ENCODE data around the gene REEP3. TPM values are rescaled to one million over a fixed set of nuclear protein-coding genes. Genes with fewer than 3 reads are reported as not detected.

The REEP3 gene
- total RNA-seq, 2 donors from 2014 or later, result 30.7 to 33.0 TPM

DNA sequence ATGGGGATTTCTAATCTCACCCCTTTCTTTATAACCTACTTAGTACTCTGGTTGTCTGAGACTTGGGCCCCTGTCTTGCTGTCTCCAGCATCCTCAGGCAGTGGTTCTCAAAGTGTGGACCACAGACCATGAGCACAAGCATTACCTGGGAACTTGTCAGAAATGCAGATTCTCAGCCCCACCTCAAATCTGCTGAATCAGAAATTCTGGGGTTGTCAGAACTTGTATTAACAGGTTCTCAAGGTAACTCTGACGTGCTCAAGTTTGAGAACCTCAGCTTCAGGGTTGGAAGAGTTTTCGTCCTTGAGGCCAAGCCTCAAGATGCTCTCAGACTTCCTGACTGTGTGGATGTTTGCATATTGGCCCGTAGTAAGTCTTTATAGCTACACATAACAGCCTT, 97.4 kb downstream of the REEP3 start:
- H3K36me3 Mint-ChIP-seq (ENCODE audit: low read depth), result peaks cover 24% of the 10 kb centered on the region
- Histone ChIP-seq H3K36me3 (ENCODE audit: control insufficient read depth, insufficient read depth, low read length) (peaks cover 35% of the 10 kb centered on the region), H3K4me3 (ENCODE audit: low read length) (no peak overlapping the region), H3K9me3 (ENCODE audit: control insufficient read depth, low read length) (no peaks in the 10 kb centered on the region), H3K27ac (ENCODE audit: low read depth, low read length) (no peak overlapping the region), H3K4me1 (ENCODE audit: control insufficient read depth, insufficient read depth, low read length) (no peaks in the 10 kb centered on the region), H3K27me3 (ENCODE audit: control insufficient read depth, insufficient read depth, low read length, poor library complexity, severe bottlenecking) (no peaks in the 10 kb centered on the region), H3K9ac (ENCODE audit: extremely low read depth, low read length, poor library complexity, severe bottlenecking) (no peak overlapping the region)
- no peak overlapping the region for H3K4me3 Mint-ChIP-seq
- 87 to 94% methylated on average over 3 of the region's 3 CpGs for WGBS, 2 experiments (ENCODE audit: insufficient coverage in 1 of 2, insufficient read length in 1 of 2)
- DNase-seq, result no peak
- H3K9me3 Mint-ChIP-seq, result no peaks in the 10 kb centered on the region
- H3K27me3 Mint-ChIP-seq (ENCODE audit: insufficient read depth), result no peaks in the 10 kb centered on the region
- TF ChIP-seq, protein P1, sequence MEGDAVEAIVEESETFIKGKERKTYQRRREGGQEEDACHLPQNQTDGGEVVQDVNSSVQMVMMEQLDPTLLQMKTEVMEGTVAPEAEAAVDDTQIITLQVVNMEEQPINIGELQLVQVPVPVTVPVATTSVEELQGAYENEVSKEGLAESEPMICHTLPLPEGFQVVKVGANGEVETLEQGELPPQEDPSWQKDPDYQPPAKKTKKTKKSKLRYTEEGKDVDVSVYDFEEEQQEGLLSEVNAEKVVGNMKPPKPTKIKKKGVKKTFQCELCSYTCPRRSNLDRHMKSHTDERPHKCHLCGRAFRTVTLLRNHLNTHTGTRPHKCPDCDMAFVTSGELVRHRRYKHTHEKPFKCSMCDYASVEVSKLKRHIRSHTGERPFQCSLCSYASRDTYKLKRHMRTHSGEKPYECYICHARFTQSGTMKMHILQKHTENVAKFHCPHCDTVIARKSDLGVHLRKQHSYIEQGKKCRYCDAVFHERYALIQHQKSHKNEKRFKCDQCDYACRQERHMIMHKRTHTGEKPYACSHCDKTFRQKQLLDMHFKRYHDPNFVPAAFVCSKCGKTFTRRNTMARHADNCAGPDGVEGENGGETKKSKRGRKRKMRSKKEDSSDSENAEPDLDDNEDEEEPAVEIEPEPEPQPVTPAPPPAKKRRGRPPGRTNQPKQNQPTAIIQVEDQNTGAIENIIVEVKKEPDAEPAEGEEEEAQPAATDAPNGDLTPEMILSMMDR (conservative IDR thresholded peaks at IDR 0.05), result no peak
- no peak overlapping the region for H3K27ac Mint-ChIP-seq
- peaks cover 10% of the 10 kb centered on the region for H3K4me1 Mint-ChIP-seq

DNA sequence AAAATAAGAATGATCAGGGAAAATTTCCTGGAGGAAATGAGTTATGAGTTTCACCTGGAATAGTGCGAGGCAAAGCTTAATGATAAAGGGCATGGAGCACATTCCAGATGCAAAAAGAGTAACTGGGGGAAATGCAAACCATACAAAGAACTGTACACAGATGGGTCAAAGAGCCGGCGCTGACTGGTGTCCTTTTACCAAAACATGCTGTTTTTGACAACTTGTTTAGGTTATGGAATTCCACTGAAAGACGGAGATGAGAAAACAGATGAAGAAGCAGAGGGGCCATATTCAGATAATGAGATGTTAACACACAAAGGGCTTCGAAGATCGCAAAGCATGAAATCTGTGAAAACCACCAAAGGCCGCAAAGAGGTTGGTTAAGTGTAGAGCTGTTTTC, 98.2 kb downstream of the REEP3 start:
- no peak overlapping the region for H3K4me3 ChIP-seq (ENCODE audit: low read length)
- no peaks in the 10 kb centered on the region for H3K27me3 Mint-ChIP-seq (ENCODE audit: insufficient read depth)
- no peak for DNase-seq
- H3K9me3 ChIP-seq (ENCODE audit: control insufficient read depth, low read length), result no peaks in the 10 kb centered on the region
- 93 to 96% methylated on average over 6 to 7 of the region's 7 CpGs for WGBS, 2 experiments (ENCODE audit: insufficient coverage in 1 of 2, insufficient read length in 1 of 2)
- H3K27me3 ChIP-seq (ENCODE audit: control insufficient read depth, insufficient read depth, low read length, poor library complexity, severe bottlenecking), result no peaks in the 10 kb centered on the region
- H3K9me3 Mint-ChIP-seq, result no peaks in the 10 kb centered on the region
- H3K4me1 ChIP-seq (ENCODE audit: control insufficient read depth, insufficient read depth, low read length), result no peaks in the 10 kb centered on the region
- H3K9ac ChIP-seq (ENCODE audit: extremely low read depth, low read length, poor library complexity, severe bottlenecking), result no peak overlapping the region
- H3K27ac Mint-ChIP-seq, result no peak overlapping the region
- TF ChIP-seq, protein P1 (conservative IDR thresholded peaks at IDR 0.05), result no peak
- H3K36me3 ChIP-seq (ENCODE audit: control insufficient read depth, insufficient read depth, low read length), result peaks cover 33% of the 10 kb centered on the region
- H3K27ac ChIP-seq (ENCODE audit: low read depth, low read length), result no peak overlapping the region
- no peak overlapping the region for H3K4me3 Mint-ChIP-seq
- H3K36me3 Mint-ChIP-seq (ENCODE audit: low read depth), result peaks cover 24% of the 10 kb centered on the region
- H3K4me1 Mint-ChIP-seq, result peaks cover 10% of the 10 kb centered on the region

DNA sequence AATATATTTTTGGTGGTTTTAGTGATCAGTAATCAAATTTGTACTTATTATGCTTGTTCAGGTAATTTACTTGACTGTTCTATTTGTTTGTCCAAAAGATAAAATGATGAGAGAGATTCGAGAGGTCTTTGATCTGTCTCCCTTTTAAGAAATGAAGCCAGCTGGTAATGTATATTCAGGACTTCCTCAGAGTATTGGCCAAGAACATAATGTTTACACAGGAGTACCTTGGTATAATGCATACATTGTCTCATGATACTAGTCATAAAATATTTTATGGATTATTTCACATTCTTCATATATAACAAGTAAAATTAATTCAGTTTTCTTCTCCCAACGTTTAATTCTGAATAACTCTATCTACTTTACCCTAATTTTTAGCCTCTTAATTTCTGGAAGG, 100.9 kb downstream of the REEP3 start:
- no peak overlapping the region for H3K9ac ChIP-seq (ENCODE audit: extremely low read depth, low read length, poor library complexity, severe bottlenecking)
- Mint-ChIP-seq H3K36me3 (ENCODE audit: low read depth) (peaks cover 16% of the 10 kb centered on the region), H3K9me3 (no peaks in the 10 kb centered on the region), H3K4me1 (peaks cover 10% of the 10 kb centered on the region), H3K4me3 (no peak overlapping the region), H3K27me3 (ENCODE audit: insufficient read depth) (no peaks in the 10 kb centered on the region), H3K27ac (no peak overlapping the region)
- H3K4me1 ChIP-seq (ENCODE audit: control insufficient read depth, insufficient read depth, low read length), result no peaks in the 10 kb centered on the region
- H3K36me3 ChIP-seq (ENCODE audit: control insufficient read depth, insufficient read depth, low read length), result peaks cover 19% of the 10 kb centered on the region
- H3K4me3 ChIP-seq (ENCODE audit: low read length), result no peak overlapping the region
- WGBS, 2 experiments (ENCODE audit: insufficient coverage in 1 of 2, insufficient read length in 1 of 2), result 92 to 100% methylated on average over 1 to 2 of the region's 2 CpGs
- no peaks in the 10 kb centered on the region for H3K9me3 ChIP-seq (ENCODE audit: control insufficient read depth, low read length)
- TF ChIP-seq, protein P1 (conservative IDR thresholded peaks at IDR 0.05), result no peak
- DNase-seq, result no peak
- H3K27me3 ChIP-seq (ENCODE audit: control insufficient read depth, insufficient read depth, low read length, poor library complexity, severe bottlenecking), result no peaks in the 10 kb centered on the region
- no peak overlapping the region for H3K27ac ChIP-seq (ENCODE audit: low read depth, low read length)
